Activated T-cell treated with anti-CD3 and anti-CD28 coated beads, Interleukin-2, amount 50 U/mL, for 4 hours (primary cell): Measurements from ENCODE around the gene DNPH1. TPM values are rescaled to one million over a fixed set of nuclear protein-coding genes. Genes with fewer than 3 reads are reported as not detected.

ENCODE experiments used
- ATAC-seq, 2 donors: fragments of 200-7000 bp; cut with Tn5 transposase; one replicate each; pipeline ENCODE4 v1.10.0; 2021
- DNase-seq: peaks from one replicate; pipeline ENCODE4 v3.0.0-alpha.2; 2020
- H3K27me3 Mint-ChIP-seq: one replicate; pipeline ENCODE4 v1.8.0; 2021; ENCODE audit warnings: low read depth, mixed read lengths
- H3K36me3 Mint-ChIP-seq: one replicate; pipeline ENCODE4 v1.8.0; 2022; ENCODE audit warnings: mixed read lengths; ENCODE audit not compliant: insufficient read depth
- H3K4me1 Mint-ChIP-seq: one replicate; pipeline ENCODE4 v1.8.0; 2021; ENCODE audit warnings: low read depth, mixed read lengths
- H3K4me3 Mint-ChIP-seq: one replicate; pipeline ENCODE4 v1.8.0; 2021; ENCODE audit warnings: mild to moderate bottlenecking, moderate library complexity, mixed read lengths
- H3K9me3 Mint-ChIP-seq: one replicate; pipeline ENCODE4 v1.8.0; 2021; ENCODE audit warnings: mixed read lengths
- total RNA-seq, 3 donors: library from RNA; stranded (reverse); gene quantifications; one replicate each; pipeline ENCODE4 v1.2.1, GENCODE V29; 2021

The DNPH1 gene
- total RNA-seq, result 10 to 100 TPM; 27.5 to 52.1 (median 51.0) TPM

GRCh38 chr6:43228951-43229802 is at the start of gene DNPH1:
Gene DNPH1 (minus strand): TSS chr6:43229481. CDS start chr6:43229456, 25 bp downstream.
- Mint-ChIP-seq H3K4me3 (peak within 1 kb of the TSS; percentile 91), H3K27me3 (peaks cover 3% of the 10 kb centered on the region), H3K9me3 (no peaks in the 10 kb centered on the region), H3K4me1 (peaks cover 41% of the 10 kb centered on the region), H3K36me3 (peaks cover 14% of the 10 kb centered on the region)
- ATAC-seq (peak; percentile 88 to 89), DNase-seq (peak; percentile 76)

GRCh38 chr6:43278524-43279078 is 49.3 kb upstream of the DNPH1 start:
- Mint-ChIP-seq H3K9me3 (no peaks in the 10 kb centered on the region), H3K4me3 (no peak overlapping the region), H3K4me1 (peaks cover 7% of the 10 kb centered on the region), H3K36me3 (no peaks in the 10 kb centered on the region), H3K27me3 (peaks cover 26% of the 10 kb centered on the region)
- ATAC-seq (no peak), DNase-seq (no peak)

GRCh38 chr6:43277643-43278523 is 48.6 kb upstream of the DNPH1 start:
- Mint-ChIP-seq H3K4me3 (no peak overlapping the region), H3K36me3 (no peaks in the 10 kb centered on the region), H3K4me1 (peaks cover 7% of the 10 kb centered on the region), H3K9me3 (no peaks in the 10 kb centered on the region), H3K27me3 (peaks cover 26% of the 10 kb centered on the region)
- DNase-seq (no peak), ATAC-seq (no peak)

- Mint-ChIP-seq H3K4me3 (no peak overlapping the region), H3K4me1 (peaks cover 7% of the 10 kb centered on the region), H3K27me3 (peaks cover 26% of the 10 kb centered on the region), H3K36me3 (no peaks in the 10 kb centered on the region), H3K9me3 (no peaks in the 10 kb centered on the region)
- ATAC-seq, result no peak
- DNase-seq, result no peak
Measured at GRCh38 chr6:43277306-43277642, 48.0 kb upstream of the DNPH1 start.

- H3K9me3 Mint-ChIP-seq, result no peaks in the 10 kb centered on the region
- peaks cover 7% of the 10 kb centered on the region for H3K4me1 Mint-ChIP-seq
- H3K36me3 Mint-ChIP-seq, result no peaks in the 10 kb centered on the region
- peaks cover 24% of the 10 kb centered on the region for H3K27me3 Mint-ChIP-seq
- H3K4me3 Mint-ChIP-seq, result peak overlapping the region; percentile 76
- DNase-seq (no peak), ATAC-seq (no peak)
Measured at GRCh38 chr6:43276577-43277305, 47.5 kb upstream of the DNPH1 start.

GRCh38 chr6:43275801-43276576 is 46.7 kb upstream of the DNPH1 start:
- H3K4me1 Mint-ChIP-seq, result peaks cover 7% of the 10 kb centered on the region
- peak; percentile 45 to 53 for ATAC-seq
- peaks cover 18% of the 10 kb centered on the region for H3K27me3 Mint-ChIP-seq
- no peak for DNase-seq
- no peaks in the 10 kb centered on the region for H3K9me3 Mint-ChIP-seq
- peak overlapping the region; percentile 76 for H3K4me3 Mint-ChIP-seq
- no peaks in the 10 kb centered on the region for H3K36me3 Mint-ChIP-seq

GRCh38 chr6:43274916-43275597 is 45.8 kb upstream of the DNPH1 start:
- H3K9me3 Mint-ChIP-seq, result no peaks in the 10 kb centered on the region
- peaks cover 9% of the 10 kb centered on the region for H3K4me1 Mint-ChIP-seq
- H3K4me3 Mint-ChIP-seq, result peak overlapping the region; percentile 72
- H3K36me3 Mint-ChIP-seq, result no peaks in the 10 kb centered on the region
- peaks cover 14% of the 10 kb centered on the region for H3K27me3 Mint-ChIP-seq
- DNase-seq (peak; percentile 31), ATAC-seq (peak; percentile 55)

GRCh38 chr6:43274127-43274915 is 45.0 kb upstream of the DNPH1 start:
- H3K36me3 Mint-ChIP-seq, result no peaks in the 10 kb centered on the region
- no peak for DNase-seq
- no peak for ATAC-seq
- H3K9me3 Mint-ChIP-seq, result no peaks in the 10 kb centered on the region
- peaks cover 11% of the 10 kb centered on the region for H3K4me1 Mint-ChIP-seq
- peaks cover 14% of the 10 kb centered on the region for H3K27me3 Mint-ChIP-seq
- H3K4me3 Mint-ChIP-seq, result peak overlapping the region; percentile 69

- H3K4me3 Mint-ChIP-seq, result no peak overlapping the region
- ATAC-seq, result no peak
- H3K4me1 Mint-ChIP-seq, result peaks cover 16% of the 10 kb centered on the region
- H3K36me3 Mint-ChIP-seq, result no peaks in the 10 kb centered on the region
- no peaks in the 10 kb centered on the region for H3K9me3 Mint-ChIP-seq
- no peak for DNase-seq
- H3K27me3 Mint-ChIP-seq, result peaks cover 19% of the 10 kb centered on the region
Measured at GRCh38 chr6:43273707-43274106, 44.4 kb upstream of the DNPH1 start.

- Mint-ChIP-seq H3K4me3 (no peak overlapping the region), H3K27me3 (peaks cover 15% of the 10 kb centered on the region), H3K4me1 (peaks cover 17% of the 10 kb centered on the region), H3K36me3 (no peaks in the 10 kb centered on the region), H3K9me3 (no peaks in the 10 kb centered on the region)
- no peak for DNase-seq
- no peak for ATAC-seq
Measured at GRCh38 chr6:43271944-43272343, 42.7 kb upstream of the DNPH1 start.

GRCh38 chr6:43271103-43271815 is 42.0 kb upstream of the DNPH1 start:
- Mint-ChIP-seq H3K4me3 (no peak overlapping the region), H3K9me3 (no peaks in the 10 kb centered on the region), H3K27me3 (peaks cover 14% of the 10 kb centered on the region), H3K36me3 (no peaks in the 10 kb centered on the region), H3K4me1 (peaks cover 15% of the 10 kb centered on the region)
- DNase-seq, result no peak
- no peak for ATAC-seq
